Thyroid gland (tissue), 4 donors: Measurements from ENCODE around the gene MRPS5.

Experiments
- POLR2A ChIP-seq, 2 donors: fragments of 450-650 bp; IDR thresholded peaks; one replicate each; pipeline ENCODE4 v1.6.1; 2017; ENCODE audit warnings: antibody characterized with exemption in 2 of 2, mild to moderate bottlenecking in 2 of 2, moderate library complexity in 1 of 2
- TF ChIP-seq, protein P1 (sequence below), 6 experiments: fragments of 200-600 bp in 3 of 6; fragments of 450-650 bp in 3 of 6; sonication (generic) in 3 of 6; IDR thresholded peaks; one replicate each; pipeline ENCODE4 v1.5.1; 2016 to 2019; ENCODE audit warnings: antibody characterized with exemption in 6 of 6, mild to moderate bottlenecking in 2 of 6, inconsistent platforms in 1 of 6, moderate library complexity in 1 of 6

- TF ChIP-seq, protein P1, sequence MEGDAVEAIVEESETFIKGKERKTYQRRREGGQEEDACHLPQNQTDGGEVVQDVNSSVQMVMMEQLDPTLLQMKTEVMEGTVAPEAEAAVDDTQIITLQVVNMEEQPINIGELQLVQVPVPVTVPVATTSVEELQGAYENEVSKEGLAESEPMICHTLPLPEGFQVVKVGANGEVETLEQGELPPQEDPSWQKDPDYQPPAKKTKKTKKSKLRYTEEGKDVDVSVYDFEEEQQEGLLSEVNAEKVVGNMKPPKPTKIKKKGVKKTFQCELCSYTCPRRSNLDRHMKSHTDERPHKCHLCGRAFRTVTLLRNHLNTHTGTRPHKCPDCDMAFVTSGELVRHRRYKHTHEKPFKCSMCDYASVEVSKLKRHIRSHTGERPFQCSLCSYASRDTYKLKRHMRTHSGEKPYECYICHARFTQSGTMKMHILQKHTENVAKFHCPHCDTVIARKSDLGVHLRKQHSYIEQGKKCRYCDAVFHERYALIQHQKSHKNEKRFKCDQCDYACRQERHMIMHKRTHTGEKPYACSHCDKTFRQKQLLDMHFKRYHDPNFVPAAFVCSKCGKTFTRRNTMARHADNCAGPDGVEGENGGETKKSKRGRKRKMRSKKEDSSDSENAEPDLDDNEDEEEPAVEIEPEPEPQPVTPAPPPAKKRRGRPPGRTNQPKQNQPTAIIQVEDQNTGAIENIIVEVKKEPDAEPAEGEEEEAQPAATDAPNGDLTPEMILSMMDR (IDR thresholded peaks at IDR 0.05), result no peak
- no peak for TF ChIP-seq POLR2A (IDR thresholded peaks at IDR 0.05)
Measured at GRCh38 chr2:95051626-95052025, 70.0 kb downstream of the MRPS5 start.
